DMS79 (cell line): ENCODE data around the gene CPSF3.
"Not testable (repeated sequence)": the region's sequence is repeated elsewhere in the genome, so short reads cannot be mapped to it uniquely, and the experiment has no call there.

Source experiments
- DNase-seq: peaks from one replicate; lab custom pipeline; 2025; lab: John Stamatoyannopoulos, UW

Gene CPSF3

GRCh38 chr2:9466147-9466683 is 42.8 kb downstream of the CPSF3 start:
- no peak for DNase-seq

GRCh38 chr2:9467687-9468086 is 44.2 kb downstream of the CPSF3 start:
- DNase-seq, result peak; percentile 79

- DNase-seq, result no peak
Observed at GRCh38 chr2:9471206-9471605, 47.8 kb downstream of the CPSF3 start.

GRCh38 chr2:9472511-9472910 is 49.1 kb downstream of the CPSF3 start:
- no peak for DNase-seq

GRCh38 chr2:9473308-9473984 is 50.0 kb downstream of the CPSF3 start:
- DNase-seq, result no peak

- no peak for DNase-seq
Observed at GRCh38 chr2:9473985-9474360, 50.5 kb downstream of the CPSF3 start.

GRCh38 chr2:9474361-9475057 is 51.1 kb downstream of the CPSF3 start, which contains the start of gene IAH1:
Gene IAH1, plus strand, starts transcription at chr2:9474551. Its CDS starts 16 bp downstream, at chr2:9474567.
- no peak for DNase-seq

GRCh38 chr2:9477914-9478313 is 54.5 kb downstream of the CPSF3 start:
- DNase-seq, result no peak

- no peak for DNase-seq
Observed at GRCh38 chr2:9478526-9478925, 55.1 kb downstream of the CPSF3 start.

GRCh38 chr2:9480157-9480556 is 56.7 kb downstream of the CPSF3 start:
- DNase-seq, result no peak

GRCh38 chr2:9483107-9483506 is 59.7 kb downstream of the CPSF3 start:
- no peak for DNase-seq

GRCh38 chr2:9484533-9484932 is 61.1 kb downstream of the CPSF3 start:
- no peak for DNase-seq

- no peak for DNase-seq
Observed at GRCh38 chr2:9488583-9489547, 65.4 kb downstream of the CPSF3 start.

- no peak for DNase-seq
Observed at GRCh38 chr2:9490789-9491188, 67.3 kb downstream of the CPSF3 start.

GRCh38 chr2:9492927-9493326 is 69.5 kb downstream of the CPSF3 start:
- DNase-seq, result no peak

GRCh38 chr2:9493478-9493877 is 70.0 kb downstream of the CPSF3 start:
- DNase-seq, result no peak

GRCh38 chr2:9494081-9494480 is 70.6 kb downstream of the CPSF3 start:
- no peak for DNase-seq

- no peak for DNase-seq
Observed at GRCh38 chr2:9497017-9497416, 73.6 kb downstream of the CPSF3 start.

- DNase-seq, result no peak
Observed at GRCh38 chr2:9498210-9498609, 74.8 kb downstream of the CPSF3 start.

GRCh38 chr2:9508931-9509330 is 85.5 kb downstream of the CPSF3 start:
- no peak for DNase-seq

- not testable (repeated sequence) for DNase-seq
Observed at GRCh38 chr2:9513946-9514345, 90.5 kb downstream of the CPSF3 start.

GRCh38 chr2:9517118-9517782 is 93.8 kb downstream of the CPSF3 start:
- DNase-seq, result no peak
